ENCODE measurements around the gene P2RY11. TPM values are rescaled to one million over a fixed set of nuclear protein-coding genes. Genes with fewer than 3 reads are reported as not detected.

P2RY11 gene
- total RNA-seq, 1 donor from 2014 or later: 4.5 TPM

DNA sequence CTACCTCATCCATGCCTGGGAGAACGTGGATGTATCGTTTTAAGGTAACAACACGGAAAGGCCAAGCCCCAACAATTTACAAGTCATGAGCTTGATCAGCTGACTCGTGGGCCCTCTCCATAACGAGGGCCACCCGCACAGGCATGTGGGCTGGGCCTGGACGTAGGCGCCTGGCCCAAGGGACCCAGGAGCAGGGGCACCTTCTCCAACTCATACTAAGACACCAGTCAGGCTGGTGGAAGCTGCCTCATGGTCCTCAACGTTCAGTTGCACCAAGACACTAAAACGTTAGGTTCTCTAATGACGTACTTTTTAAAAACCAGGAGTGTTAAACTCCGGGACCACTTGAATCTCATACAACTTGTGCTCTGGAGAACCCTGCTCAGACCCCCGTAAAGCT, 30.0 kb downstream of the P2RY11 start:
- no peak for DNase-seq (ENCODE audit: low read depth)
- TF ChIP-seq, protein P1, sequence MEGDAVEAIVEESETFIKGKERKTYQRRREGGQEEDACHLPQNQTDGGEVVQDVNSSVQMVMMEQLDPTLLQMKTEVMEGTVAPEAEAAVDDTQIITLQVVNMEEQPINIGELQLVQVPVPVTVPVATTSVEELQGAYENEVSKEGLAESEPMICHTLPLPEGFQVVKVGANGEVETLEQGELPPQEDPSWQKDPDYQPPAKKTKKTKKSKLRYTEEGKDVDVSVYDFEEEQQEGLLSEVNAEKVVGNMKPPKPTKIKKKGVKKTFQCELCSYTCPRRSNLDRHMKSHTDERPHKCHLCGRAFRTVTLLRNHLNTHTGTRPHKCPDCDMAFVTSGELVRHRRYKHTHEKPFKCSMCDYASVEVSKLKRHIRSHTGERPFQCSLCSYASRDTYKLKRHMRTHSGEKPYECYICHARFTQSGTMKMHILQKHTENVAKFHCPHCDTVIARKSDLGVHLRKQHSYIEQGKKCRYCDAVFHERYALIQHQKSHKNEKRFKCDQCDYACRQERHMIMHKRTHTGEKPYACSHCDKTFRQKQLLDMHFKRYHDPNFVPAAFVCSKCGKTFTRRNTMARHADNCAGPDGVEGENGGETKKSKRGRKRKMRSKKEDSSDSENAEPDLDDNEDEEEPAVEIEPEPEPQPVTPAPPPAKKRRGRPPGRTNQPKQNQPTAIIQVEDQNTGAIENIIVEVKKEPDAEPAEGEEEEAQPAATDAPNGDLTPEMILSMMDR (conservative IDR thresholded peaks at IDR 0.05; ENCODE audit: low read depth, low read length): no peak
- H3K4me3 ChIP-seq (ENCODE audit: low read depth, low read length): no peak overlapping the region

DNA sequence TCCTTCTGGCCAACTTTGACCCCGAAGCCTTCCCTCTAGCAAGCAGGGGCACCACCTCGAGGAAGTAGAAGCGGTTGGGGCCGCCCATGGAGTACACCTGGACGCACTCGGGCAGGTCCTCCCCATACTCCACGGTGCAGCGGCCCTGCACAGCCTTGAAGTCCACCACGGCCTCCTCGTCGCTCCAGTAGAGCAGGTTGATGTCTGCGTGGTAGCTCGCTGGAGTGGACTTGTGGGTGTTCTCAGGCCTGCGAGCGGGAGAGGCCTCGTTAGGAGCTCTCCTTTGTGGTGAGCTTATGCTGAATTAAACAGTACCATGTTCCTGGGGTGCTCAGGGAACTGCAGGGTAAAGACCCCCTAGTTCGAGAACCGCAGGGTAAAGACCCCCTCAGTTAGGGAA, 30.5 kb downstream of the P2RY11 start:
- H3K4me3 ChIP-seq (ENCODE audit: low read depth, low read length): no peak overlapping the region
- no peak for DNase-seq (ENCODE audit: low read depth)
- TF ChIP-seq, protein P1 (conservative IDR thresholded peaks at IDR 0.05; ENCODE audit: low read depth, low read length): no peak

DNA sequence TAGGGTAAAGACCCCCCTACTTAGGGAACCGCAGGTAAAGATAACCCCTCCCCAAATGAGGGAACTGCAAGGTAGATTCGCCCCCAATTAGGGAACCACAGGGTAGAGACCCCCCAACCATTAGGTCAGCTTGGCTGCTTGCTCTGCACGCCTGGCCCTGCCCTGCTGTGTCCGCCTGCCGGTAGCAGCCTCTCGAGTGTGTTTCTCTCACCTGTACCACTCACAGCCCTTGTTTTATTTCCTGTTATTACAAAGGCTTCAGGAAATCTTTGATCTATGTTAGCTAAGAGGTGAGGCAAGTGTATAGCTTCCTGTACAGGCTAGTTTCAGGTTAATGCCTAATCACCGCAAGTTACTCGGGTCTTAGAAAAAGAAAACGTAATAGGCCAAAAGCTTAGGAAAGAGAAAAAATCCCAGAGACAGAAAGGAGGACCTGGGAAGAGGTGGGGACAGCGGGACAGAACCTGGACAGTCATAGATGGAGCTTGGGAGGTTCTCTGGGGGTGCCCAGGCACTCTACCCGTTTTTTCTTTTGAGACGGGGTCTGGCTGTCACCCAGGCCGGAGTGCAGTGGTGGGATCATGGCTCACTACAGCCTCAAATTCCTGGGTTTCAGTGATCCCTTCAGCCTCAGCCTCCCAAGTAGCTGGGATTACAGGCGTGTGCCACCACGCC, 31.3 kb downstream of the P2RY11 start:
- TF ChIP-seq, protein P1 (conservative IDR thresholded peaks at IDR 0.05; ENCODE audit: low read depth, low read length): no peak
- no peak for DNase-seq (ENCODE audit: low read depth)
- H3K4me3 ChIP-seq (ENCODE audit: low read depth, low read length): no peak overlapping the region

DNA sequence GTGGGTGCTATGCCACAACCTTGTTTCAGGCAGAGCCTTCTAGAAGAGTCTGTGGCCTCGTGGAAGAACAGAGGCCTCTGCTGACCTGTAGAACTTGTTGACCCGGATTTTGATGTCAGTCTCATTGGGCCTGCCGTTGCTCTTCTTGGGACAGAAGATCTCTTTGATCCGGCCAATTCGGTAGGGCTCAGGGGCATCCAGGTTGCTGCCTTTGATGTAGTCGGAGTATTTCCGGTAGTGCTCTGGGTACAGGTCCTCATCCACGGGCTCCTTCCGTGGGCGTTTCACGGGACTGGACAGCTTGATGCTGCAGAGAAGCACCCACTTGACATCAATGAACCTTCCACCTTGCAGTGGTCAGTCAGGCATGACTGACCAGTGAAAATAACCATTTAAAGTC, 32.2 kb downstream of the P2RY11 start:
- TF ChIP-seq, protein P1 (conservative IDR thresholded peaks at IDR 0.05; ENCODE audit: low read depth, low read length): no peak
- no peak overlapping the region for H3K4me3 ChIP-seq (ENCODE audit: low read depth, low read length)
- no peak for DNase-seq (ENCODE audit: low read depth)

DNA sequence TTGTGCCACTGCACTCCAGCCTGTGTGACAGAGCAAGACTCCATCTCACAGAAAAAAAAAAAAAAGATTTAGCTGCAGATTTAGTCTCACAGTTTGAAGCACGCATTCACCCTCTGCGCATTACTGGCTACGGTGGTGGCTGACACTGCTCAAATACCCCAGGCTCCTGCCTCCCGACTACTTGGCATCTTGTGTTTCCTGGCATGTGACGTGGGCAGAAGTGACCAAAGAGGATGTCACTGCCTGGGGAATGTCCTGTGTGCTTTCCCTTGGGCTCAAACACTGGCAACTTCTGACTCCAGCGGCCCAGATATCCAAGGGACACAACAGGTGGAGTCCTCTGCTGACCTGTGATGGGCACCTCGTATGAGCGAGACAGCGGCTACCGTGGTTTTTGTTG, 32.9 kb downstream of the P2RY11 start:
- TF ChIP-seq, protein P1 (conservative IDR thresholded peaks at IDR 0.05; ENCODE audit: low read depth, low read length): no peak
- DNase-seq (ENCODE audit: low read depth): no peak
- no peak overlapping the region for H3K4me3 ChIP-seq (ENCODE audit: low read depth, low read length)

DNA sequence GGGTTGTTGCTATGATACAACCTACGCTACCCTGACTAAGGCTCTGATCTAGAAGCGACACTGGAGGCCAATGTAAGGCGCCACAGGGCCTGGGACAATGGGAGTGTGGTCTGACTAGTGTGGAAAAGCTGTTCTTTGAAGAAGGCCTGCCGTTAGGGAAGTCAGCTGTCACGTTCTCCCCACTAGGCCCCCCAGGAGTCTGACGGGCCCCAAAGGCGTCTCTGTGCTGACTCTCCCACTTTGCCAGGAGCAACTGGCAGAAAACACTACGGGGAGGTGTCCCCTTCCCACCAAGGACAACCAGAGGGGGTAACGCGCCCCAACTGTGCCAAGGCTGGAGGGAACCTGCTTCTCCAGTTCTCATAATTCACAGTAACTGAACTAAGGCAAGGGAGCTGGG, 33.5 kb downstream of the P2RY11 start:
- no peak for DNase-seq (ENCODE audit: low read depth)
- TF ChIP-seq, protein P1 (conservative IDR thresholded peaks at IDR 0.05; ENCODE audit: low read depth, low read length): no peak
- no peak overlapping the region for H3K4me3 ChIP-seq (ENCODE audit: low read depth, low read length)

DNA sequence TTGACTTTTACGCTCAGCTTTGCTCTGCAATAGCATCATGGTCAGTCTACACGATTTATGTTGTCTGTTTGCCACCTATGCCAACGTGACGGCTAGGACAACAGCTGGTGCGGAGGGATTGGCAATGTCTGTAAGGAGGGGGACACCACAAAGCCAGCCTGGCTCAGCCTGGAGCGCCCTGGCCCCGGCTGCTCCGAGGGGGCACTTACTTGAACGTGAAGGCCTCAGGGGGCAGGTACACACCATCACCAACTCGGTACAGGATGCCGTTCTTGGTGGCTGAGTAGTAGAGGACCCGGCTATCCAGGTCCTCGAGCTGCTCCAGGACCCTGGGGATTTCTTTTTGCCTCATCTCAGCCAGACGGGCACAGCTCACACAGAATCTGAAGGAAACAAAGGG, 34.6 kb downstream of the P2RY11 start:
- TF ChIP-seq, protein P1 (conservative IDR thresholded peaks at IDR 0.05; ENCODE audit: low read depth, low read length): no peak
- no peak overlapping the region for H3K4me3 ChIP-seq (ENCODE audit: low read depth, low read length)
- DNase-seq (ENCODE audit: low read depth): no peak
